ENCODE data around the gene ATXN1.
"Not testable (repeated sequence)": the region's sequence is repeated elsewhere in the genome, so short reads cannot be mapped to it uniquely, and the experiment has no call there.

ATXN1 gene

DNA sequence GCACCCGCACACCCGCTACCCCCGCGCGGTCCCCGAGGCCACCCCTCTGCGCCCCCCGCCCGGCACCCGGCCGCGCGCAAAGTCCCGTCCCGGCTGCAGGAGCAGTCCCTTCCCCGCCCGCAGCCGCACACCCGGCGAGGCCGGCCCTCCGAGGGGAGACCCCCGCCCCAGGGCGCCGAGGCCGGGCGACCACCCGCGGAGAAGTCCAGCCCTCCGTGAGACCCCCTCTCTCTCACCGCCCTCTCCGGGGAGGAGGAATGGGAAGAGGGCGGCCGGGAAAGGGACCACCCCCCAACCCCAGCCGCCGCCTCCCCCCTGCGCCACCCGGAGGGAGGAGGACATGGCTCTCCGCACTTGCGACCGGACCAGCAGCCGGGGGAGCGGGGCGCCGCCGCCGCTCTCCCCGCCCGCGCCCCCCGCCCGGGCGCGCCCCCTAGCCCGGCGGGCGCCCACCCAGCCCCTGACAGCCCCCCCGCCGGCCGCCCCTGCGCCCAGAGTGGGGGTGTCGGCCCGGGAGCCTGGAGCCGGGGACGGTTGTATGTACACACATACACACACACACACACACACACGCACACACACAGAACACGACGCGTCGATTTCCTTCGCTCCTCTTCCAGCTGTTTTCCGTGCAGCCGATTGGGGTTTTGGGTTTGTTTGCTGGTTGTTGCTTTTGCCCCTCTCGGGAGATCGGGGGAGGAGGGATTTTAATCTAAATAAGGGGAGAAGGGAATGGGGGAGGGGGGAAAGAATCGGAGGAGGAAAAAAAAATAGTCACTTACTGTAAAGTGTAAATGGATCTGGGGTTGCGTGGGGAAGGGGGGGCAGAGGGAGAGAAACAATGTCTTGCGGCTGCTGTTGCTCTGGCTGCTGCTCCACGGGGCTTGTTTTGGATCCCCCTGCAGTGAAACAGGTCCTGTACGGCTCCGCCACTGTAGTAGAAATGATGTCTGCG is at the start of gene ATXN1:
Gene ATXN1 (minus strand): TSS at position 945 of the 955 bp plus-strand sequence.
- peak in 1 of 2 donors; percentile 47 for DNase-seq

DNA sequence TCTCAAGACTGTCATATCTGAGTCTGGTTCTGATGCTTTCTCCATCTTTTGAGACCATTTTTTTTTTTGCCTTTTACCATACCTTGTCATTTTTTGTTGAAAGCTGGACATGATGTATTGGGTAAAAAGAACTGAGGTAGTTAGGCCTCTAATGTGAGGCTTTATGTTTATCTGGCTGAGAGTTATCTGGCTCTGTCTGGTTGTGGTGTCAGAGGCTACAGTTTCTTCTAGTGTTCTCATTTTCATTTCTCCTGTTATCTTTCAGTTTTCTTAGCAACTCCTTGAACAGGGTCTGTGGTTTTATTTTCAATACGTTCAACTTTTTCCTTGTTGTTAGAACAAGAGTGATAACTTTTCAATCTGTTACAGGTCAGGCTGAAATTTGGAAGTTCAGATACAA is 49.2 kb upstream of the ATXN1 start:
- DNase-seq = no peak

DNA sequence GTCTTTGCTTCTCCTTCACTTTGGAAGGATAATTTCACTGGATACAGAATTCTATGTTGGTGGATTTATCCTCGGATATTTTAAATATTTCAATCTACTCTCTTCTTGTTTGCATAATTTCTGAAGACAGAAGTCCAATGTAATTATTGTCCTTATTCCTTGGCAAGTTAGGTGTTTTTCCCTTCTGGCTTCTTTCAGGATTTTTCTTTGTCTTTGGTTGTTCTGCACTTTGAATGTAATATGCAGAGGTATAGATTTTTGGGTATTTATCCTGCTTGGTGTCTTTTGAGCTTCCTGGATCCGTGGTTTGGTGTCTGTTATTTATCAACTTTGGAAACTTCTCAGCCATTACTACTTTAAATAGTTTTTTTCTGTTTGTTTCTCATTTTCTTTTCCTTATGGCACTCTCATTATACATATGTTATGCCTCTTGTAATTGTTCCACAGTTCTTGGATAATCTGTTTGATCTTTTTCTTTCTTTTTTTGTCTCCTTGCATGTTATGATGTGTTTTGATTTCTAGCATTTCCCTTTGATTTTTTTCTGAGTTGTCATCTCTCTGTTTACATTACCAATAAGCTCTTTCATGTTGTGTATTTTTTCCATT is 48.6 kb upstream of the ATXN1 start:
- no peak for DNase-seq

DNA sequence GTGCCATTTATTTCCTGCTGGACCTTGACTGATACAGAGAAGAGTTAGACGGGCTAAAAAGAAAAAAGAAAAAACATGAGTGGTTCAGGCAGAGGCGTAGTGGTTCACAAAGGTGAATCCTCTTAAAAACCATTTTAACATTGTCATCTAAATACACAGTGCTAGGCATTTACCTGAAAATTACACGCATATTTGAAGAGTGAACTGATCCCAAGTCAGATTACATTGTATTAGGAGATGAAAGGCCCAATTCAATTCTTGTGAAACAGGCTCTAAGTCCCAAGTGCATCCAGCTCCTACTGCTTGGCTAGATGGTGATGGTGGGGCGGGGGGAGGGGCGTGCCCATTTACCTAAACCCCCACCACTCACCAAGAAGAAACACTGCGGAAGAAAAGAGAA is 46.7 kb upstream of the ATXN1 start:
- no peak for DNase-seq

DNA sequence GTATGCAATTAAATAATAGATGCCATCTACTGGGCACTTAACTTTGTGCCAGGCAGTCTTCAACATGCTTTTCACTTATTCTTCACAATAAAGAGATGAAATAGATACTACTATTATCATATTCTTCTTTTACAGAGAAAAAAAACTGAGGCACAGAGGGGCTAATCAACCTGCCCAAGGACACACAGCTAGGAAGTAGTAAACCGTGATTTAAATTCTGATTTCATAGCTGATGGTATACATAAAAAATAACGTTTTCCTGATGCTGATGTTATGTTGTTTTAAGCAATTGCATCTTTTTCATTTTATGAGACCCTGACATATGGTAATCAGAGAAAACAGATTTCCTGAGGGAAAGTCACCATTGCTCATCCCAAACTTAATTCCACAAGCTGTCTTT is 45.1 kb upstream of the ATXN1 start:
- DNase-seq = no peak

DNA sequence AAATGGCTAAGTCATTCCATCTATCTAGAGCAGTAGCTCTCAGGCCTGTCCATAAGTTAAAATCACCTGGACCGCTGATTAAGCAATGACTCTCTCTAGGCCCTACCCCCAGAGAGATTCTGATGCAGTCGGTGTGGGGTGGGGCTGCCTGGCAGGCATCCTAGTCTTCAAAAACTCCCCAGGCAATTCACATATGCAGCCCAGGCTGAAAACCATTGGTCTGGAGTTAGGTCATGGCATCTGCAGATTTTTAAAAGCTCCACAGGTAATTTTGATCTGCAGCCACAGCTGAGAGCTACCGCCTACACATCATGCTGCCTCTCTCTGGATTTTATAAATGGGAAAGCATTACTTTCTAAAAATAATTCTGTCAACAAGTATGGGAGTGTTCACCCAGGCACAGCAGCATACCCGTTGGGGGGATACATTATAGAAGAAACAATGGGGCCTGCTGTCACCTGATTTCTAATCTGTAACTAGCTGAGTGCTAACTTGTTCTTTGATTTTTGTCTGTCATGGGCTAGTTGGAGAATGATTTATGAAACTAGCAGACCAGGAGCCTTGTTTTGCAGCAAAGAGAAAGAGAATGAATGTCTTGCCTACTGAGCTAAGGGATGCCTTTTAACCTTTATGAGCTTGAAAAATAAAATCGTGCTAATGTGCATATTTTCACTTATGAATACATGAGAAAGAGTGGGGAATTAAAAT is 44.1 kb upstream of the ATXN1 start:
- DNase-seq = no peak

DNA sequence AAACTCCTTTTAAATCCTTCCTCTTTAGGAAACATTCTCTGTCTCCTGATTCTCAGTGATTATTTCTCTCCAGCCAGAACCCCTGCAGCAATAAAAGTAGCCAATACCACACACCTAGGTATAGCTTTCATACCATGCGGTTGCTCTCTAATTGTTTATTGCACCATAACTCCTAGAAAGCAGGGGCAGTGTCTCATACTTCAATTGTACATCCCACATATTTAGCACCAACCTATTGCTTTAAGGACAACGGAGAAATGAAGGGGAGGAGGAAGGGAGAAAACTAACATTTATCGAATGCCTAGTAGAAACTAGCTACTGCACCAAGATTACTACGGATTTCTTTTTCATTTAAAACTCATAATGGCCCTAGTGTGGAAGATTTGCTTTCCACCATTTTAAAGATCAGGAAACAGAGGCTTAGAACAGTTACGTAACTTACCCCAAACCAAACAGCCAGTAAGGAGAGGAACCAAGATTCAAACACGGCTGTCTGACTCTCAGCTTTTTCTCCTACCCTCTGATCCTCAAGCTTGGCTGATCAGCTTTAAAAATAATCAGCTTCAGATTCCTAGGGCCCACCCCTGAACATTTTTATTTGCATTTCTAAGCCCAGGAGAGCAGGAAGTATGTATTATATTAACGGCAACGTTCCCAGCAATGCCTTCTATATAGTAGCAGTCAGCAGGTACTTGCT is 43.4 kb upstream of the ATXN1 start:
- DNase-seq = no peak

DNA sequence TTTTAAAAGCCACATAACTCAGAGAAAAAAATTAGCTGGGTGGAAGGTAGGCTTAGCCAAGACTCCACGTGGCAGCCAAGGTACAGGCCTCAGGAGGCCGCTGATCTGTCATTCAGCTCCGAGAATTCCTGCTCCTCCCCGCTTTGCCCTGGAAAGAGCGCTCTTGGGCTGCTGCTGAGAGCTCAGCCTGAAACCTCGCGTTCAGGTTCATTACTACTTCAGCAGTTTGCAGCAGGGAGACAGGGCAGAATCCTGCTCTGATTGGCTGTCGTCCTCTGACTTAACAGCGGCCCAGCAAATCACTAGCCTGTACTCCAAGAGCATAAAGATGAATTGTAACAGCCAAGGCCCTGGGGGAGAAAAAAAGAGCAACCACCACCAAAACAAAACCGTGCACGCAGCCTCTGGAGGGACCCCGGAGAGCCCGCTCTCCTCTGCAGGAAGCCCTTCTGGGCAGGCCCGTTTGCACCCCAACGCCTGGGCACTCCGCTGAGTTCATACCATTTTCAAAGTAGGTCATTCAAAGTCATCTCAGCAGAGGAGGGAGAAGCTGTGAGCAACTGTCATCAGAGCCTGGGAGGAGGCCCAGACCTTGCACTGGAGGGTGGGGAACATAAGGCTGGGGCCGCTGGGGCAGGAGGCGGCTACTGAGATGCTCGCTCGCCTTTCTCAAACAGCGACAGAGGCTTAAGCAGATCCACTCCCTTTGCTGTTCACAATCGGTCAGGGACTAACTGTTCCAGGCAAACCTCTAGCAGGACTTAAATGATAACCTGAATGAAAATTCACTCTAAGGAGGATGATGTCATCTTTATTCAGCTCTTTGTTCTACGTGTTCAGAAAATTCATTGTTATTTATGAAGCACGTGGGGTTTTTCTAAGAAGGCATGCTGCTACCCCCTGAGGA is 42.3 kb upstream of the ATXN1 start:
- DNase-seq = no peak

DNA sequence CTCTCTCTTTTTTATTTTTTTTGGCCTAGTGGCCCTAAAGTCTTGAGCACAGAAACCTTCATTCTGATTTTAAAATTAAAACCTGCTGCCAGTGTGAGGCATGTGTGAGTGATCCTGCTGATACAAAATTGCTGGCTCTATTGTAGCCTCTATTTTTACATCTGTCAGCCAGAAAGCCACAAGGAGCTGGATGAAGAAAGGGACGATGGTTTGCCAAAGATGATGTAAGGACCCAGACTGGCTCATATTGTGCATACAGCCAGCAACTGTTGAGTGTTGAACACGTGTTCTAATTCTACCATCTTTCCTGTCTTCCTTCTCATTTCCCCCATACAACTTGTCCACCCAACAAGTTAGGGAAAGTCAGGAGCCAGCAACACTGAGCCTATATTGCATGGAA is 40.8 kb upstream of the ATXN1 start:
- no peak for DNase-seq

DNA sequence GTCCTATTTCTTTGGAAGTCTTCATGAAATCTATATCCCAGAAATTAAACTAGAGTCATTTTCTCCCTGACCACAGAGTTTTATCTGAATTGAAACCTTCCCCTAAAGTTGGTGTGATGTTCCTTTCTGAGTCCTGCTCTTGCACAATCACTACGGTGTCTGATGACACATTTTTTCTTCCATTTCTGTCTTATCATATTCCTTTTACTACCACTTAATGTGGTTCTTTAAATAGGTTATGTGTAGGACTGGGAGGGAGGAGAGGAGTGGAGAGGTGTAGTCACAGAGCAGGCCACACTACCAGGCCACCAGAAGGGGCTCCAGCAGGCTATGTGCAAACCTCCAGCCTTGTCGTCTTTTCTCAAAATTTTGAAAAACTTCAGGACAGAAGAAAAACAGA is 39.7 kb upstream of the ATXN1 start:
- peak; percentile 35 to 60 for DNase-seq

DNA sequence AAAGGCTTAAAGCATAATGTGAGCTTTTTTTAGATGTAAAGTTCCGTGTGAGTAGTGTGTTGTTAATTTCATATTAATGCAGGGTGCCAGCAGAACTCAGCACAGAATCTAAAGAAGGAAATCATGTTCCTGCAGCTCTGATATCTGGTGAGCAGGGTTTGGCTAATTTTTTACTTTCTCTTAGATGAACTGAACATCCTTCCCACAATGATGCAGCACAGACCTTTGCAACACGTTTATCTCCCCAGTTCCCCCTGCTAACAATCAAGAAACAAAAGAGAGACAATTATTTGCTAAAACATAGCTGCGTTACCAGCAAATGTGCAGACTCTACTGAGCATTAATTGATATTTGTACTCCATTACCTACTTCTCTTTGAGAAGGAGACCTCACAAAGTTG is 39.1 kb upstream of the ATXN1 start:
- DNase-seq = no peak

DNA sequence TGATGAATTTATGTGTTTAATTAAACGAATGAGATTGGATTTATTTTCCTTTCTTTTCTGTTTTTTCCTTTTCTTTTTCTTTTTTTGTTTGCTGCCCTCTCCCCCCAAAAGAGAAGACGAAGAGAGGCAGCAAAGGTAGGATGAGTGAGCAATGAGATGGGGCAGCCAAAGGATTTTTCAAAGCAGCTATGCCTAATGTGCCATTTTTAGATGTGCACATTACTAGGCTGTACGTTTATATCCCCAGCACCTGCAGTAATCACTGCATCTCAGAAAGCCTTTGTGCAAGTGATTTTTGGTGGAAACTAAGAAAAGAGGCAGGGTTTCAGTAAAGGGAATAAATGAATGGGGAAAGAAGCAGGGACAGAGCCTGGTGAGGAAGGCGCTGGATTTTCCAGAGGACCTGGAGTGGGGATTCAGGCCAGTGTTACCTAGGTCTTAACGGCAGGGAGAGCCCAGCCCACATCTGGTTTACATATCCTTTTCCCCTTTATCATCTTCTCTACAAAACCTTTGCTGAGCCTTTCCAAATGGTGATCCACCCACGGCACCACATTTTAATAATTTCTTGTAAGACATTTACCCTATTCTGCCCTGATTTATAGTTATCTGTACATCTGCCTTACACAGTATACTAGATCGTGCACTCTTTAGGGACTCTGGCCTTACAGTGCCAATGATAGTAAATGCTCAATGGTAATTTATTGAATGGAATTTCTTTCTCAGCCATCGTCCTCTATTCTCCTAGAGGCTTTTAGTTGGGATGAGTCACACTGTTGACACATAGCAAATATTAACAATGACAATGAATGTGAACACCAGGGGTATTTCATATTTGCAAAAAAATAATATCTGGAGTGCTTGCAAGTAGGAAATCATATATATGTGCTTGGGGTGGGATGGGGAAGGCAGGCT is 38.3 kb upstream of the ATXN1 start:
- no peak for DNase-seq

DNA sequence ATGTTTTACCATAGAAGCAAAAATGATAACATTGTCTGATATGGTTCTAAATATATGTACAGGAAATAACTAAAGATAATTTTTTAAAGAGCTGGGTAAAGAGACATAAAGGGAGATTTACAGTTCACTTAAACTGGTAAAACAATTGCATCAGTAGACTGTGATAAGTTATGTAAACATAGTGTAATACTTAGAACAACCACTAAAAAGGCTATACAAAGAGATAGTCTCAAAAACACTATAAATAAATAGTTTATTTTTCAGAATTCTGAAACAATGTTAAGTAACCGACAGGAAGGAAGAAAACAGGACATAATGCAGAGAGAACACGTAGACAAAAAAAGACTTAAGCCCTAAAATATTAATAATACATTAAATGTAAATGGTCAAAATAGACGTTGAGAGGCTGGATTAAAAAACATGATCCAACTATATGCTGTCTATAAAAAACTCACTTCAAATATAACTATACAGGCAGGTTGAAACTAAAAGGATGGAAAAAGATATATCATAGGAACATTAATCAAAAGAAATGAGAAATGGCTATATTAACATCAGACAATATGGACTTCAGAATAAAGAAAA is 32.7 kb upstream of the ATXN1 start:
- no peak for DNase-seq

DNA sequence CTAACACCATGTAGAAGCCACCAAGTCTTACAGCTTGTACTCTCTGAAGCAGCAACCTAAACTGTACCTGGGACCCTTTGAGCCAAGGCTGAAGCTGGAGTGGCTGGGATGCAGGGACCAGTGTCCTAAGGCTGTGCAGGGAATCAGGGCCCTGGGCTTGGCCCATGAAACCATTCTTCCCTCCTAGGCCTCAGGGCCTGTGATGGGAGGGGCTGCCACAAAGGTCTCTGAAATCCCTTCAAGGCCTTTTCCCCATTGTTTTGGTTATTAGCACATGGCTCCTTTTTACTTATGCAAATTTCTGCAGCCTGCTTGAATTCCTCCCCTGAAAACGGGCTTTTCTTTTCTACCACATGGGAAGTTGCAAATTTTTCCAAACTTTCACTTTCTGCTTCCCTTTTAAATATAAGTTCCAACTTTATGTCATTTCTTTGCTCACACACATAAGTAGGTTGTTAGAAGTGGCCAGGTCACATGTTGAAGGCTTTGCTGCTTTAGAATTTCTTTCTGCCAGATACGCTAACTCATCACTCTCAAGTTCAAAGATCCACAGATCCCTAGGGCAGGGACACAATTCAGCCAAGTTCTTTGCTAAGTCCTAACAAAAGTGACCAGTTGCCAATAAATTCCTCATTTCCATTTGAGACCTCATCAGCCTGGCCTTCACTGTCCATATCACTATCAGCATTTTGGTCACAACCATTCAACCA is 28.2 kb upstream of the ATXN1 start:
- DNase-seq = peak; percentile 70 to 76

DNA sequence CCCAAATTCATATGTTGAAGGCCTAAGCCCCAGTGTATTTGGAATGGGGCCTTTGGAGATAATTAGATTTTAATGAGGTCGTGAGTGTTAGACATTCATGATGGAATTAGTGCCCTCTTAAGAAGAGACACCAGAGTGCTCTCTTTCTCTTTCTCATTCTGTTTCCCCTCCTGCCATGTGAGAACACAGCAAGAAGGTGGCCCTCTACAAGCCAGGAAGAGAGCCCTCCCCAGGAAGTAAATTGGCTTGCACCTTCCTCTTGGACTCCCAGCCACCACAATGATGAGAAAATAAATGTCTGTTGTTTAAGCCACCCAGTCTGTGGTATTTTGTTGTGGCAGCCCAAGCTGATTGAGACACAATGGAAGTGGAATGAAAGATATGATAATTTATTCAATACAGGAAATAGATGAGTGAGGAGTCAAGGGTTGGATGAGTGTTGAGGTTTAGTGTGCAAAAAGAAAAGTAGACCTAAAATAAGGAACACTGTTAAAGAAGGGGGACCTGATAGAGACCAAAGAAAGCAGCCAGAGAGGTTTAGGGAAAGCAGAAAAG is 25.9 kb upstream of the ATXN1 start:
- DNase-seq = no peak

DNA sequence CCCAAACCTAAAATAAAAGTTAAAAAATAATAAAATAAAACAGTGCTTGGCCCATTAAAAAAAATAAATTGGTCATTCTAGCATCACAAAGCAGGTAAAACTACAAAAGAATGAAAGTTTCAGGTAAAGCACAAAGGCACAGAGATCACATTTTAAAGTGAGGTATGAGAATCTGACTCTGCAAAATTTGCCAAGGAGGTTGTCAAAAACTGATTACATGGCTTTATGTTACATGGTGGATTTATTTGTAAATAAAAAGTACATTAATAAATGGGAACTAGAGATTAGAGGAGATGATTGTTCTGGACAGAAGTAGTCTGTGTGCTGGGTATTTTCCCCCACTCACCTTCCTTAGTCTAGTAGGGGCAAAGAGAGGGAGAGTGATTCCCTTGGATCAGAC is 24.2 kb upstream of the ATXN1 start:
- no peak for DNase-seq

DNA sequence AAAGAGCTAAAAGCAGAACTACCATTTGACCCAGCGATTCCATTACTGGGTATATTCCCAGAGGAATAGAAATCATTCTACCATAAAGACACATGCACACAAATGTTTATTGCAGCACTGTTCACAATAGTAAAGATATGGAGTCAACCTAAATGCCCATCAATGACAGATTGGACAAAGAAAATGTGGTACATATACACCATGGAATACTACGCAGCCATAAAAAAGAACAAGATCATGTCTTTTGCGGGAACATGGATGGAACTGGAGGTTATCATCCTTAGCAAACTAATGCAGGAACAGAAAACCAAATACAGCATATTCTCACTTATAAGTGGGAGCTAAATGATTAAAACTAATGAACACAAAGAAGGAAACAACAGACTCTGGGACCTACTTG is 23.7 kb upstream of the ATXN1 start:
- not testable (repeated sequence) for DNase-seq

DNA sequence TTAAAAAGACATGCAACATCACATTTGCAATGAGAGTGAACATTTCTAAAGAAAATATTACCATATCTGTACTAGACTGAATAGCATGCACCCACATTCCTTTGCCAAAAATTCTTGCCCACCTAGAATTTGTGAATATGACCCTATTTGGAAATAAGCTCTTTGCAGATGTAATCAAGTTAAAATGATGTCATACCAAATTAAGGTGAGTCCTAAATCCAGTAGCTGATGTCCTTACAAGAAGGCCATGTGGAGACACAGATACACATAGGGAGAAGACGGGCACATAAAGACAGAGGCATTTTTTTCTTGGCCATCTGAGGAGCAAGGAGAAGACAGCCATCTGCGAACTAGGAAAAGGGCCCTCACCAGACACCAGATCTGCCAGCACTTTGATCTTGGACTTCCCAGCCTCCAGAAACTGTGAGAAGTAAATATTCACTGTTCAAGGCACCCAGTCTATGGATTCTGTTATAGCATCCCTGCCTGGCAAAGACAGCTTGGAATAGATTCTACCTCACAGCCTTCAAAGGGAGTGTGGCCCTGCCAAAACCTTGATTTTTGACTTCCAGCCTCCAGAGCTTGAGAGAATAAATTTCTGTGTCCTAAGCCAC is 22.8 kb upstream of the ATXN1 start:
- no peak for DNase-seq

DNA sequence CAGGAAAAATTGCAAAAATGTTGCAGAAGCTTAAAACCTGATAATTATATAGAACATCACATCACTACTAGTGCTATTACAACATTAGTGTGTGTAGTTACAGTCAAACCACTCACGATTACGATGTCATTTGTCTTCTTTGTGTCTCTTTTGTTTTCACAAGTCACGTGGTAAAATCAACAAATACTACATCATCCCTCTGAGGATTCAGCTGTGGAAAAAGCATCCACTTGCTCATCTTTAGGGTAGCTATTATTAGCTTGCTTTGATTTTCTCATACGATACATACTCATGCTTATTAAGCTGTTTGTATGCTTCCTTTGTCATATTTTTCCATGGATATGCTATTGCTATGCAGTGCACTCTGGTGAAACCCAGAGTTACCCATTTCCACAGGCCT is 22.2 kb upstream of the ATXN1 start:
- DNase-seq = no peak
